HG03039 (cell line): Measurements from ENCODE around the gene ATXN1.
"Not testable (repeated sequence)": the region's sequence is repeated elsewhere in the genome, so short reads cannot be mapped to it uniquely, and the experiment has no call there.

ENCODE experiments used
- ATAC-seq: cut with Tn5 transposase; IDR thresholded peaks from one replicate; pipeline ENCODE4 v1.9.1; 2021; ENCODE audit warnings: mild to moderate bottlenecking, moderate library complexity; ENCODE audit not compliant: unreplicated experiment

The ATXN1 gene

DNA sequence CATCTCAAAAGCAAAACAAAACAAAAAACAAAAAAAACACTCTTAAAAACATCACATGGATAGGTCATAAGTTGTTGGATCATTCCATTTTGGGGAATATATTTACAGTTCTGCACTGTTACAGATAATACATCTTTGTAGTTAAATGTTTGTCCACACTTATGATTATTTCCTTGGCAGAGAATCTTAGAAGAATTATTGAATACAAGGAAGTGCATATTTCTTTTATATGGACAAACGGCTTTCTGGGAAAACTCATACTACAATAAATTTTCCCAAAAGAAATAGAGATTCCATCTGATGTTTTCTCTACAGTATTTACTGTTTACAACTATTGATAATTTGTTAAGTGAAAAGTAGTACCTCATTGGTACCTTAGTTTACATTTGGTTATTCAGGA, 489.1 kb downstream of the ATXN1 start:
- ATAC-seq = no peak

DNA sequence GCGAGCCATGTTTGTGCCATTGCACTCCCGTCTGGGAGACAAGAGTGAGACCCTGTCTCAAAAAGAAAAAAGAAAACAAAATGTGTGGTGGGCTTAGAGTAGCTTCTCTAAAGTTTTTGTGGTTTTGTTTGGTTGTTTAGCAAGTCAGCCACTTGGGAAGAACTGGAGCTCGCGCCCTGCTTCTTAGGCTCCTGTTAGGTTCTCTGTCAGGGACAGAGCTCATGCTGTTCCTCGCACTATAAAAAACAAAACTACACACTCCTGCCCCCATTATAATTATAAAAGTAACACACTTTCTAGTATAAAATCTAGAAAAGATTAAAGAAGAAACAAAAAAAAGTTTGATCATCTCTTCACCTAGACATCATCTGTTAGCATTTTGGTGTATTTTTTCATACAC, 489.8 kb downstream of the ATXN1 start:
- no peak for ATAC-seq

DNA sequence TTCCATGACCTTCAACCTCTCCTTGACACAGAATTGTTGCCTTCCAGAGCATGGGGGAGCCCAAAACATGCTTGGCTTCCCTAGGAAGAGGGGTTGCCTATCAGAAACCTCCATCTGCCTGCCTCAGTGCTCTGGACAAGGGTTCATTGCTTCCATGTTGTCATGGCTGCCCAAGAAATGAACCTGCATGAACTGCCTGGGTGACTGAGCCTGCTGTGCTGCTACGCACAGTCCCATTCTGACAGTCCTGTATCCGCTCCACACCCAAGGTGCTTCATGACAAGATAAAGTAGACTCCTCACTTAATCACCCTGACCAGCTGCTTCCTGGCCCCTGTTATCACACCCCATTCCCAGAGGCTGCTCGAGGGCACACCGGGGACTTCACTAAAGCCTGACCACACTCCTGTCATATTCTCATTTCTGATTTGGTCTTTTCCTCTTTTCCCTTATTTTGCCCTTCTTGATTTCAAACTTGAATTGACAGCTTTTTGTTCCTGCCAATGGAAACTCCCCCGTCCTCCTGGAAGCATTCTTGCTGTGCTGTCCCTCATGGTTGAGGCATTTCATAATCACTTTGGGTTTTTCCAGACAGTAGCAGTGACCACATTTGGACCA, 491.0 kb downstream of the ATXN1 start:
- ATAC-seq = no peak

DNA sequence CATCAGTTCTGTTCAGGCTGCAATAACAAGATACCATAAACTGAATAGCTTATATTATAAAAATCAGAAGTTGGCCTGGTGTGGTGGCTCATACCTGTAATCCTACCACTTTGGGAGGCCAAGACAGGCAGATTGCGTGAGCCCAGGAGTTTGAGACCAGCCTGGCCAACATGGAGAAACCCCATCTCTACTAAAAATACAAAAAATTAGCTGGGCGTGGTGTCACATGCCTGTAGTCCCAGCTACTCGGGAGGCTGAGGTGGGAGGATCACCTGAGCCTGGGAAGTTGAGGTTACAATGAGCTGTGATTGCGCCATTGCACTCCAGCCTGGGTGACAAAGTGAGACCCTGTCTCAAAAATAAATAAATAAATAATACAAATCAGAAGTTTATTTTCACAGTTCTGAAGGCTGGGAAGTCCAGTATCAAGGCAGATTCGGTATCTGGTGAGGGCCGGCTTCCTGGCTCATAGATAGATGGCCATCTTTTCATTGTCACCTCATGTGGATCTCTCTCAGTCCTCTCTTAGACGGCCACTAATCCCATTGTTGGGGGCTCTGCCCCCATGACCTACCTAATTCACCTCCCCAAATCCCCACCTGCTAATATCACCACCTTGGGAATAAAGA, 491.7 kb downstream of the ATXN1 start:
- not testable (repeated sequence) for ATAC-seq

DNA sequence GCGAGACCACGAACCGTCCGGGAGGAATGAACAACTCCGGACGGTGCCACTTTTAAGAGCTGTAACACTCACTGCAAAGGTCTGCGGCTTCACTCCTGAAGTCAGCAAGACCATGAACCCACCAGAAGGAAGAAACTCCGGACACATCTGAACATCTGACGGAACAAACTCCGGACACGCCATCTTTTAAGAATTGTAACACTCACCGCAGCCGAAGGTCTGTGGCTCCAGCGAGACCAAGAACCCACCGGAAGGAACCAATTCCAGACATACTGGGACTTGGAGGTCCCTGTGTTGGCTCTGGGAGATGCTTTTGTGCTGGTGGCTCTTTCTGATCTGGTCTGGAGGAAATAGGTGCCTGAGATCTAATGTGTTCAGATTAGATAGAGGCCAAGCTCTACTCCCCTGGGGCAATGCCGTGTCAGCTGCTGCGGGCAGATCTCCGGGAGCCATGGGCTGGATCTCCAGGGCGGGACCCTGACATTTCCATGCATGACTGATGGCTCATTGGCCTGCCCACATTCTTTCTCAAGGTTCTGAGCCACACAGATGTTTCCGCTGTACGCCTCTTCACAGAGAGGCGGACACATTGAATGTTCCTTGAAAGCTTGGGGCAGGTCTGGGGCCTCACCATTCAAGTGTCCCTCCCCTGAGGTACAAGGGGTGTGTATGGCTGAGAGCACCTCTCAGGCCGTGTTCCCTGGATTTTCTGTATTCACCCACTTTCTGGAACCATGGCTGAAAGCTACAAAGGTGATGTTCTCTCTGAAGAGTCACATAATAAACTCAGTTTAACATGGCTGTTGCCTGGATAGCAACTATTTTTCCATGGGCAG, 493.6 kb downstream of the ATXN1 start:
- ATAC-seq = no peak

DNA sequence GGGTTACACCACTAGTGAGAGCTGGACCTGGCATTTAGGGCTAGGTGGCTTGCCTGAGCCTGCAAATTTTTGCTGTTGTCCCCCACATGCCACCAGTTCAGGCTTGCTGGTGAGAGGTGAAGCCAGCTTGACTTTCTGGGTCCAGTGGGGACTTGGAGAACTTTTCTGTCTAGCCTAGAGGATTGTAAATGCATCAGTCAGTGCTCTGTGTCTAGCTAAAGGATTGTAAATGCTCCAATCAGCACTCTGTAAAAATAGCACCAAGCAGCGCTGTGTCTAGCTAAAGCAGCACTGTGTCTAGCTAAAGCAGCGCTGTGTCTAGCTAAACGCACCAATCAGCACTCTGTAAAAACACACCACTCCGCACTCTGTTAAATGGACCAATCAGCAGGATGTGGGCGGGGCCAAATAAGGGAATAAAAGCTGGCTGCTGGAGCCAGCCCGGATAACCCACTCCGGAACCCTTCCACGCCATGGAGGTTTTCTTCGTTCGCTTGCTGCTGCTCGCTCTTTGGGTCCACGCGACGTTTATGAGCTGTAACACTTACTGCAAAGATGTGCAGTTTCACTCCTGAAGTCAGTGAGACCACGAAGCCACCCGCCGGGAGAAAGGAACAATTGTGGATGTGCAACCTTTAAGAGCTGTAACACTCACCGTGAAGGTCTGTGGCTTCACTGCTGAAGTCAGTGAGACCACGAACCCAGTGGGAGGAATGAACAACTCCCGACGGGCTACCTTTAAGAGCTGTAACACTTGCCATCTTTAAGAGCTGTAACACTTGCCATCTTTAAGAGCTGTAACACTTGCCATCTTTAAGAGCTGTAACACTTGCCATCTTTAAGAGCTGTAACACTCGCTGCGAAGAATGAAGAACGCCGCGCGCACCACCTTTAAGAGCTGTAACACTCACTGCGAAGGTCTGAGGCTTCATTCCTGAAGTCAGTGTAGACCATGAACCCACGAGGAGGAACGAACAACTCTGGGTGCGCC, 495.6 kb downstream of the ATXN1 start:
- ATAC-seq = no peak

DNA sequence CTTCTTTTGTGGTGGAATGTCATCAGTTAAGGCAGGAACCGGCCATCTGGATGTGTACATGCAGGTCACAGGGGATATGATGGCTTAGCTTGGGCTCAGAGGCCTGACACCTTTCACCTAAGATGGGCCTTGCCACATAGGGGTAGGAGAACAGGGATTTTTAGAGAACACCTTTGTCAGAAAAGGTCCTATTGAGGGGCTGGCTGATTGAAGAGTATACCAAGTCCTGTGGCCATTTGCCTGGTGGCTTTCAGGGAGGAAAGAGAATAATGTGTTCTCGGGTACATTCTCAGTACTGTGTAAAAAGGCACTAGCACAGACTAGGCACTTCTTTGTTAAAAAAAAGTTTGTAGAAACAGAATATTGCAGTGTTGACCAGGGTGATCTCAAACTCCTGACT, 496.5 kb downstream of the ATXN1 start:
- ATAC-seq = no peak

DNA sequence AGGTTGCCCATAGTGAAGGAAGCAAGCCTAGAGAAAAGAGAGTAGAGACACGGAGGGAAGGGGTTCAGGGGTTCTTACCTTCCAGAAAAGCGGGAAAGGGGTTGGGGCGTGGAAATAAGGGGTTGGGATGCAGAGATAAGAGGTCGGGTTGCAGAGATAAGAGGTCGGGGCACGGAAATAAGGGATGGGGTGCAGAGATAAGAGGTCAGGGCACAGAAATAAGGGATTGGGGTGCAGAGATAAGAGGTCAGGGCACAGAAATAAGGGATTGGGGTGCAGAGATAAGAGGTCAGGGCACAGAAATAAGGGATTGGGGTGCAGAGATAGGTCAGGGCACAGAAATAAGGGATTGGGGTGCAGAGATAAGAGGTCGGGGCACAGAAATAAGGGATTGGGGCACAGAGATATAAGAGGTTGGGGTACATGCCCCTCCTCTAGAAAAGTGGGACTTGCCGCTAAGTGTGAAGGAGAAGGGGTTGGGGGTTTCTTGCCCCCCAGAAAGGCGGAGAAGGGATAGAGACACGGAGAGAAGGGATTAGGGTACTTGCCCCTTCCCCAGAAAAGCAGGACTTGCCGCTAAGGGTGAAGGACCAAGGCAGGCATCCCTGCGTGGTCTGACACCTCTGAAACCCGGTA, 497.7 kb downstream of the ATXN1 start:
- not testable (repeated sequence) for ATAC-seq

DNA sequence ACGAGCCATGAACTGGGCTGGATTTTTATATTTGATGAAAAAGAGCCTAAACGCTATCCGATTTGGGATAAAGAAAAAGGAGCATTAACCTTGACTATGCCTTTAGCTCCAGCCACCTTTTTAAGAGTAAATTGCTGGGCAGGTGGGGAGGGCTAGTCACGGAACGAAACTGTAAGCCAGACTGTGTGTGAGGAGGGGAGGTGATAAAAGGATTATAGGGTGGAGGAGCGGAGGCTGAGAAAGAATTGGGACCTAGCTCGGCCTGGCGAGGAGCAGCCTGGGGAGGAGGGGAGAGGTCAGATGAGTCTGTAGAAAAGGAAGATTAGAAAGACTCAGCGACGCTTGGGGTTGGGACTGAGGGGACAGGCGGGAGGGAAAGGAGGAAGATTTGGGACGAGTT, 498.5 kb downstream of the ATXN1 start:
- not testable (repeated sequence) for ATAC-seq

DNA sequence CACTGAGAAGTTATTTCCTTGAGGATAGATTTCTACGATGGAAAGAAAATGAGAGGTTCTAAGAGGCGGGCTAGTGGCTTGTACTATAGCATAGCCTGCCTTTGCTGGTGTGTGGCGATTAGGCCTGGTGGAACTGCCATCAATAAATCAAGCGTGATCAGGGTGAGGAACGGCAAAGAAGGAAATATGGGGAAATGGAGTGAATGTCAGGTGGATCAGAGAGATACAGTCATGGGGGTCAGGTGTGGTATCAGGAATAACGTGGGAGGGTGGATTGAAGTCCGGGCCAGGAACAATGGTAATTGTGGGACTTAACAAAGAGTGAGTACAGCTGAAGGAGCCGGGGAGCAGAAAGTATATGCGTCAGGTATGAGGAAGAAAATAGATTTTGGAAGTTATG, 500.7 kb downstream of the ATXN1 start:
- ATAC-seq = not testable (repeated sequence)

DNA sequence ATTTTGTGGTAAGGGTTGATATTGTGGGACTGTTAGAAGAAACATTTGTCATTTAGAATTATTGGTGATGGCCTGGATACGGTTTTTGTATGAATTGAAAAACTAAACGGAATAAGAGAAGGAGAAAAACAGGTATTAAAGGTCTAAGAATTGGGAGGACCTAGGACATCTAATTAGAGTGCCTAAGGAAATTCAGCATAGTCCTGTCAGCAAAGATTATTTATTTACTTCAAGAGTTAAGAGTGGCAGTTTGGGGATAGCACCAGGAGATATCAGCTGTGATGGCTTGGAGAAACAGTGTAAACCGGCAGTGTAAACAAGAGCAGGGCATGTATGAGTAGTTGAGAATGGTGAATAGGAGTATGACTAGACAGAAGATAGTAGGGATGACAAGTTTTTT, 501.7 kb downstream of the ATXN1 start:
- ATAC-seq = not testable (repeated sequence)

DNA sequence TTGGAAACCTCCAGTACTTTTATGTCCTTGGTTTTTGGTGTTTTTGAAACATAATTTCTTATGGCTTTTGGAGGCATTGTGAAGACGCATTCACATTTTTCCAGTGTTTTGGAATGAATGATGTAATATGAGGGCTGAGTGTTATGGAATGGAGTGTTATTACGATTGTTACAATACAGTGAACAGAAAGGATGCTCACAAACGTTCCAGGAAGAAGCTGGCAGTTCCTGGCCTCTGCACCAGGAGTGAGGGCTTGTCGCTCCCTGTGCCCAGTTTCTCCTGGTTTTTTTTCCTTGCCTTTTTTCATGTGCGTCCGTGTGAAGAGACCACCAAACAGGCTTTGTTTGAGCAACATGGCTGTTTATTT, 502.6 kb downstream of the ATXN1 start:
- no peak for ATAC-seq

DNA sequence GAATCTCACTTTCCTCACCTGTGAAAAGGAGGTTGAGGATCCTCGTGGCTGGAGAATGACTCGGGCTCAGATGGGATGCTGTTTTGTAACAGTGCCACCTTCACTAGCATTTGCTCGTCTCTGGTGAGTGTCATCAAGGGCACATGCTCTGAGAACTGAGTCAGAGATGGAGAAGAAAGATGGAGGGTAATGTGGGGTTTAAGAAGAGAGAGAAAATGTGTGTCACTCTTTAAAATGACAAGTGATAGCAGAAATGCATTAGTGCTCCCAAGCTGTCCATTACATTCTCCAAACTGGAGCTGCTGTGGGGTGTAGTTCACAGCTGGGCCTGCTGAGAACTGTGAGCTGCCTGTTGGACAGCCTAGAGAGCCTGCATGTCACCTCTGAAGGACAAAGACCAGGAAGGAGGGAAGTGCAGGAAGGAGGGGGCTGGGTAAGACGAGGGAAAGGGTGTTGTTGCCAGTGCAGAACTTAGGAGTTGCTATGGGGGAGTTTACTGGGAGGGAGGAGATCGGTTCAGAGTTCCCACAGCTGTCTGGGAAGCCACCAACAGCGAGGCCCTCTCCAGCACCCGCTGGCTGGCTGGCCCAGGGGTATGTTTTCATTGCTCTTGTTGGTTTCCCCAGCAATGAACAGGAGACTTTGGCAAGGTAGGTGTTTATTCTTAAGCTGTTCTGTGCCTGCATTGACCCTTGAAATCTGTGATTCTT, 503.1 kb downstream of the ATXN1 start:
- ATAC-seq = no peak

DNA sequence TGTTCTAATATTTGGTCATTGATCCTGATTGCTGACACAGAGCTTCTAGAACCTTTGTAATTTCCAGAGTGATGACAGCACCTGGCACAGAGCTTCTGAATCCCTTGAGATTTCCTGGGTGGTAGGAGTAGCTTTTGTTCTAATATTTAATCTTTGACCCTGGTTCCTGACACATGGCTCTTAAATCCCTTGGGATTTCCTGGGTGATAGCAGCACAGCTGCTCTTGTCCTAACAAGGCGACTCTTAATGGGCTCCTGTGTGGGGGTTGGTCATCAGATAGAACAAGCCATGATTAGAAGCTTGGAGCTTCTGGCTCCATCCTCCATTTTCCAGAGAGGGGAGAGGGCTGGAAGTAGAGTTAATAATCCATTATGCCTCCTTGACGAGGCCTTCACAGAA, 504.5 kb downstream of the ATXN1 start:
- ATAC-seq = no peak

DNA sequence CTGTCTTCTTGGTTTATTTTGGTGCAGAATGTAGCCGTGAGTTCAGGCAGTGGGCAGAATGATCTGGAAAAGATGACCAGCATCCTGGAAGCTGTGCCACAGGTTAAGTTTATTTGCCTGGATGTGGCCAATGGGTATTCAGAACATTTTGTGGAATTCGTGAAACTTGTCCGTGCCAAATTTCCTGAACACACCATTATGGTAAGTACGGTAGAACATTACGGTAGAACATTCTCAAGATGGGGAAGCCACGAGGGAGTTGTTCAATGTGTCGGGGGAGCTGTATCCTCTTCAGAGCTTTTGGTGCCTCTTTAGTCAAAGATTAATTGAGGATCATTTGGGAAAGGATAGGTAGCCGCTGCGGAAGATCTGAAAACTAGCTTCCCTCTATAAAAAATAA, 506.7 kb downstream of the ATXN1 start:
- no peak for ATAC-seq

DNA sequence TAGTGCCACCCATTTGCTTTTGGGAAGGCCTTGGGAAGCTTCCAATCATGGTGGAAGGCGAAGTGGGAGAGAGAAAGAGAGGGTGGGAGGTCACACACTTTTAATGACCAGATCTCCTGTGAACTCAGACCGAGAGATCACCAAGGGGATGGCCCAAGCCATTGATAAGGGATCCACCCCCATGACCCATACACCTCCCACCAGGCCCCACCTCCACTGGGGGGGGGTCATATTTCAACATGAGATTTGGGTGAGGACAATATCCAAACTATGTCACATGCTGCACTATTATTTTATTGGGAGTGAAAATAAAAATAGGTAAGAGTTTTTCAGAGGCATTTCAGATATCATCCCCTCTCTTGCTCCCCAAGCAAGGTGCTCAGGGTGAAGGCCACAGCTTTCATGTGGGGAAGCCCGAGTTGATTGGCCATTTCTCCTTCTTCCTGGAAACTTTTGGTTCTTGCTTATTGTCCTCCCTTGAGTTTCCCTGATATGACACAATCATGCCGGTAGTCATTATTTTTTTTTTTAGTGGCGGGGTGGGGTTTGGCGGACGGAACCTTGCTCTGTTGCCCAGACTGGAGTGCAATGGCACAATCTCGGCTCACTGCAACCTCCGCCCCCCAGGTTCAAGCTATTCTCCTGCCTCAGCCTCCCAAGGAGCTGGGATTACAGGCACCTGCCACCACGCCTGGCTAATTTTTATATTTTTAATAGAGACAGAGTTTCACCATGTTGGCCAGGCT, 507.7 kb downstream of the ATXN1 start:
- no peak for ATAC-seq

DNA sequence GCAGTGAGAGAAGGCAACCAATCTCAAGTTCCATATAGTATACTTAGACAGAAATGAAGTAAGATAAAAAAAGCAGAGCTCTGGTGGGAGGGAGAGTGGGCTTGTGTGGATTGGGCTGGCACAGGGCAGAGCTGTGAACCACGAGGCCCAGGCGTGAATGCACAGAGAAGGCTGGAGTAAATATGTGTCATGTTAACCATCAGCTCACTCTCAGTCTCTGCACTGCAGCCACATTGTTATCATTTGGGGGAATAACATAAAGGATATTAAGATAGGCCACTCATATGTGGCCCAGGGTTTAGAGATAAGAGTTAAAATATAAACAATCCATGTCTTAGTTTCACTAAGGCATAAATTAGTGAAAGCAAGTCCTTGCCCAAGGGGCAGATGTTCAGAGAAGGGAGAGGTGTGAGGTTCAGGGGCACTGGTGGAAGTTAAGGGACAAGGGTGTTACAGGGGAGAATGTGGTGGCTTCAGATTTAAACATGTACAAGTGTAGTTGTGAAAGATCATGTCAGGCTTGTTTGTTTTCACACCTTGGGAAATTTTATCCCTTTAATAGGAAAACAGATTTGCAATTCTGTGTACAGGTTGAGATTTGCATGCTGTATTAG, 508.5 kb downstream of the ATXN1 start:
- ATAC-seq = no peak

DNA sequence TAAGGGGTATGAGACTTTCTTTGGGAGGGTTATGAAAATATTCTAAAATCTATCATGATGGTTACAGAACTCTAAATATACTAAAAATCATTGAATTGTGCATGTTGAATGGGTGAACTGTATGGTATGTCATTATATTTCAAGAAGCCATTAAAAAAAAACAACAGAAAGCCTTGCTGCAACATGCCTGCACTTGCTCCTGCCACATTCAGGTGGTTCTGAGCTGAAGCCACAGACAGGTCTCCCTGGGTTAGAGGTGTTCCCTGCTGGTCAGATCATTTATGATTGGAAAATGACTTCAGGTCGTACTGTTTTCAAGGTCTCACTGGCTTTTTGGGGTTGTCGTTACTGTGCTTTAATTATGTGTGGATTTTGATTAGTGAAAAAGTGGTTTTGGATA, 509.6 kb downstream of the ATXN1 start:
- ATAC-seq = no peak

DNA sequence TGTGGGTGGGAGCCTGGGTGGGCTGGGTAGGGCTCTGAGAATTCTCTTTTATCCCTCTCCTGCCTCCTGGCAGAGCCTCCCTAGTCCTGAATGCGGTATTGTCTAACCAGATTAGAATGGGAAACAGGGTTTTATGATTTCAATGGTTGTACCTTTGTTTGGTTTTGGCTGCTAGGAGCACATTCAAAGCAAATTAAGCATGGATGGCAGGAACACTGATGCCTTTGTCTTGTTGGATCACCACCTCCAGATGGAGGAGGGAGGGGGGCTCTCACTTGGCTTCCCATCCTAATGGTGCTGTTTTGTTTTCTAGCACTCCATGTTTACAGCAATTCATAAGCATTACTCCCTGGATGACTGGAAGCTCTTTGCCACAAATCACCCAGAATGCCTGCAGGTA, 511.3 kb downstream of the ATXN1 start:
- no peak for ATAC-seq
